Esophagus squamous epithelium (tissue), 5 donors: ENCODE measurements around the gene LRRN2. TPM values are rescaled to one million over a fixed set of nuclear protein-coding genes. Genes with fewer than 3 reads are reported as not detected.
A peak's percentile ranks its signal among the peaks of the same experiment; 100 is the strongest.
"Not testable (repeated sequence)": the region's sequence is repeated elsewhere in the genome, so short reads cannot be mapped to it uniquely, and the experiment has no call there.

Experiments
- DNase-seq: peaks from one replicate; lab custom pipeline; 2025; lab: John Stamatoyannopoulos, UW
- H3K27ac ChIP-seq, 4 donors: fragments of 200-600 bp; sonication (generic); one replicate each; pipeline ENCODE4 v1.5.1; 2016 to 2019; ENCODE audit warnings: mild to moderate bottlenecking in 1 of 4
- H3K27me3 ChIP-seq, 4 donors: fragments of 200-600 bp; sonication (generic); 1 replicate in 3 of 4; 2 replicates in 1 of 4; pipeline versions ENCODE4 v1.5.1 to v1.6.0; 2017 to 2021; ENCODE audit warnings: antibody characterized with exemption in 1 of 4
- H3K36me3 ChIP-seq, 3 donors: fragments of 200-600 bp; sonication (generic); one replicate each; pipeline ENCODE4 v1.5.1; 2016 to 2019
- H3K4me1 ChIP-seq, 3 donors: fragments of 200-600 bp; sonication (generic); one replicate each; pipeline ENCODE4 v1.5.1; 2017 to 2019
- H3K4me3 ChIP-seq, 4 donors: fragments of 200-600 bp; sonication (generic); 1 replicate in 3 of 4; 2 replicates in 1 of 4; pipeline ENCODE4 v1.5.1; 2016 to 2019; ENCODE audit warnings: mild to moderate bottlenecking in 2 of 4, moderate library complexity in 1 of 4
- H3K9me3 ChIP-seq, 3 donors: fragments of 200-600 bp; sonication (generic); one replicate each; pipeline ENCODE4 v1.5.1; 2016 to 2019
- CTCF ChIP-seq, 6 experiments: fragments of 450-650 bp in 4 of 6; fragments of 200-600 bp in 2 of 6; sonication (generic) in 2 of 6; IDR thresholded peaks; one replicate each; pipeline ENCODE4 v1.5.1; 2016 to 2019; ENCODE audit warnings: antibody characterized with exemption in 6 of 6, mild to moderate bottlenecking in 4 of 6, moderate library complexity in 4 of 6
- POLR2A ChIP-seq, 4 donors: fragments of 450-650 bp; IDR thresholded peaks; one replicate each; pipeline ENCODE4 v1.6.1; 2017; ENCODE audit warnings: antibody characterized with exemption in 4 of 4, mild to moderate bottlenecking in 4 of 4, moderate library complexity in 3 of 4
- WGBS, 2 donors: methylation state at CpG; one replicate each; pipeline ENCODE4 v1.1.5; 2018; 5-methylcytosine and 5-hydroxymethylcytosine counted together
- intact Hi-C: fragments of 100-400 bp; cut with DNase I; formaldehyde crosslinking; loops from one replicate; pipeline ENCODE4 v1.15.0; 2022
- total RNA-seq, 4 donors: library from RNA; depleted of rRNA; stranded (reverse); fragments of >200 nt; gene quantifications; one replicate each; pipeline ENCODE4 v1.1.0, GENCODE V29; 2016
- donor health status: DM: yes; HTN: yes; CAD: no.

The LRRN2 gene
- total RNA-seq, 4 donors from 2014 or later, result 0.18 to 1.8 (median 1.5) TPM

GRCh38 chr1:204692841-204693356, 7.4 kb upstream of the LRRN2 start:
- H3K4me1 ChIP-seq, result peaks cover 0 to 5% (median 0%) of the 10 kb centered on the region in 3 donors
- peaks cover 0 to 40% (median 0%) of the 10 kb centered on the region in 4 donors for H3K27me3 ChIP-seq
- TF ChIP-seq CTCF (IDR thresholded peaks at IDR 0.05), result peak in 1 of 6 experiments; percentile 8
- no peak for TF ChIP-seq POLR2A (IDR thresholded peaks at IDR 0.05)
- no peak overlapping the region for H3K4me3 ChIP-seq
- no peak overlapping the region for H3K27ac ChIP-seq
- no peaks in the 10 kb centered on the region for H3K36me3 ChIP-seq
- H3K9me3 ChIP-seq, result no peaks in the 10 kb centered on the region
- intact Hi-C loops, result no loop called here
- 59 to 69% methylated on average over 7 of the region's 7 CpGs for WGBS, 2 donors
- DNase-seq, result no peak

GRCh38 chr1:204692325-204692840, 6.8 kb upstream of the LRRN2 start:
- 83 to 89% methylated on average over 1 of the region's 1 CpG for WGBS, 2 donors
- H3K27me3 ChIP-seq, result peaks cover 0 to 44% (median 0%) of the 10 kb centered on the region in 4 donors

GRCh38 chr1:204691328-204691730, 5.8 kb upstream of the LRRN2 start:
- H3K27me3 ChIP-seq, result peaks cover 0 to 46% (median 0%) of the 10 kb centered on the region in 4 donors
- H3K4me1 ChIP-seq, H3K9me3 ChIP-seq, intact Hi-C loops, H3K36me3 ChIP-seq, H3K4me3 ChIP-seq, DNase-seq, H3K27ac ChIP-seq: not testable (repeated sequence)
- 36 to 49% methylated on average over 6 of the region's 6 CpGs for WGBS, 2 donors

More at GRCh38 chr1:204692325-204692840, 6.8 kb upstream of the LRRN2 start:
- H3K9me3 ChIP-seq, result no peaks in the 10 kb centered on the region
- no peak for DNase-seq
- H3K4me3 ChIP-seq, result no peak overlapping the region
- no peak overlapping the region for H3K27ac ChIP-seq
- intact Hi-C loops, result no loop called here
- no peaks in the 10 kb centered on the region for H3K36me3 ChIP-seq
- no peaks in the 10 kb centered on the region for H3K4me1 ChIP-seq
- TF ChIP-seq CTCF (IDR thresholded peaks at IDR 0.05) (peak in 1 of 6 experiments; percentile 15), POLR2A (IDR thresholded peaks at IDR 0.05) (no peak)

- Histone ChIP-seq H3K36me3 (no peaks in the 10 kb centered on the region), H3K4me1 (peaks cover 4 to 22% (median 13%) of the 10 kb centered on the region in 3 donors), H3K27me3 (peaks cover 0 to 57% (median 0%) of the 10 kb centered on the region in 4 donors), H3K9me3 (no peaks in the 10 kb centered on the region), H3K4me3 (no peak overlapping the region), H3K27ac (no peak overlapping the region)
- 71 to 88% methylated on average over 1 to 2 of the region's 2 CpGs for WGBS, 2 donors
- no peak for DNase-seq
- TF ChIP-seq CTCF (IDR thresholded peaks at IDR 0.05), result no peak
- no peak for TF ChIP-seq POLR2A (IDR thresholded peaks at IDR 0.05)
- intact Hi-C loops, result no loop called here
Measured at GRCh38 chr1:204688776-204689175, 3.2 kb upstream of the LRRN2 start.

GRCh38 chr1:204688007-204688406, 2.5 kb upstream of the LRRN2 start:
- intact Hi-C loops, result no loop called here
- Histone ChIP-seq H3K4me1 (peaks cover 4 to 22% (median 13%) of the 10 kb centered on the region in 3 donors), H3K27ac (no peak overlapping the region), H3K27me3 (peaks cover 0 to 65% (median 0%) of the 10 kb centered on the region in 4 donors), H3K36me3 (no peaks in the 10 kb centered on the region), H3K9me3 (no peaks in the 10 kb centered on the region), H3K4me3 (no peak overlapping the region)
- DNase-seq, result no peak
- WGBS, 2 donors, result 87 to 95% methylated on average over 2 of the region's 2 CpGs
- TF ChIP-seq CTCF (IDR thresholded peaks at IDR 0.05), result no peak
- no peak for TF ChIP-seq POLR2A (IDR thresholded peaks at IDR 0.05)
